GM12892 (cell line): Measurements from ENCODE around the gene WWC1.

ENCODE experiments used
- POLR2A ChIP-seq: IDR thresholded peaks from 2 replicates; pipeline ENCODE4 v1.6.1; 2011; ENCODE audit warnings: low read depth, low read length, control low read depth
- POLR2AphosphoS5 ChIP-seq: IDR thresholded peaks from 2 replicates; pipeline ENCODE4 v1.6.1; 2011; ENCODE audit warnings: low read depth, low read length, control low read depth

GRCh38 chr5:168365581-168366081, 74.2 kb downstream of the WWC1 start:
- TF ChIP-seq POLR2AphosphoS5 (no peak), POLR2A (no peak)
